Aorta (tissue), 5 donors: ENCODE data around the gene NTM. TPM values are rescaled to one million over a fixed set of nuclear protein-coding genes. Genes with fewer than 3 reads are reported as not detected.

Experiments used
- ATAC-seq: fragments of 200-7000 bp; cut with Tn5 transposase; one replicate; pipeline ENCODE4 v1.9.1; 2022; ENCODE audit warnings: moderate library complexity; ENCODE audit not compliant: low FRiP score
- DNase-seq, 2 donors: peaks; one replicate each; pipeline ENCODE4 v3.0.0-alpha.2; 2020
- H3K27ac ChIP-seq, 2 donors: one replicate each; pipeline ENCODE4 v1.5.1; 2013; ENCODE audit warnings: low read length in 2 of 2, mild to moderate bottlenecking in 2 of 2, moderate library complexity in 2 of 2, control low read depth in 1 of 2, inconsistent platforms in 1 of 2, low read depth in 1 of 2
- H3K27me3 ChIP-seq, 2 donors: one replicate each; pipeline ENCODE4 v1.6.1; 2013; ENCODE audit warnings: control low read depth in 1 of 2, low read length in 1 of 2, mild to moderate bottlenecking in 1 of 2, moderate library complexity in 1 of 2; ENCODE audit not compliant: insufficient read depth in 2 of 2, control insufficient read depth in 1 of 2
- H3K36me3 ChIP-seq, 2 donors: one replicate each; pipeline ENCODE4 v1.6.1; 2013; ENCODE audit warnings: control low read depth in 1 of 2, low read length in 1 of 2, mild to moderate bottlenecking in 1 of 2; ENCODE audit not compliant: insufficient read depth in 2 of 2, control insufficient read depth in 1 of 2
- H3K4me1 ChIP-seq, 2 donors: one replicate each; pipeline ENCODE4 v1.6.1; 2013; ENCODE audit warnings: low read length in 2 of 2, control low read depth in 1 of 2, mild to moderate bottlenecking in 1 of 2, moderate library complexity in 1 of 2; ENCODE audit not compliant: insufficient read depth in 2 of 2, control insufficient read depth in 1 of 2
- H3K4me3 ChIP-seq, 2 donors: one replicate each; pipeline ENCODE4 v1.5.1; 2013; ENCODE audit warnings: low read length in 2 of 2, control low read depth in 1 of 2, mild to moderate bottlenecking in 1 of 2
- H3K9me3 ChIP-seq: one replicate; pipeline ENCODE4 v1.6.1; 2013; ENCODE audit warnings: mild to moderate bottlenecking, low read length; ENCODE audit not compliant: control insufficient read depth
- WGBS, 2 donors: extraction: QIAGEN DNeasy Blood & Tissue Kit; methylation state at CpG; one replicate each; pipeline ENCODE4 v1.1.7; 2013; 5-methylcytosine and 5-hydroxymethylcytosine counted together
- intact Hi-C, 2 donors: fragments of 100-400 bp; cut with DNase I; formaldehyde crosslinking; loops; one replicate each; pipeline versions ENCODE4 v1.14.2 to v1.15.0; 2022
- polyA plus RNA-seq, 2 donors: library from polyadenylated mRNA; stranded (reverse); fragments of 200-250 nt; gene quantifications; one replicate each; pipeline ENCODE4 v1.2.3, GENCODE V29; 2013
- total RNA-seq, 2 donors: library from RNA; stranded (reverse); fragmentation: NEBNext Ultra II Directional; extraction: Animal tissue kit (Norgen Biotek cat#: 25700); gene quantifications; one replicate each; pipeline ENCODE4 v1.2.1, GENCODE V29; 2021
- donor health status: healthy with polysubstance abuse.
- donor health status: Bipolar disorder and iron deficiency.
- donor health status: DM: no; HTN: no; CAD: no.
- donor health status: DM: no; HTN: no; CAD: no.
- donor health status: DM: yes; HTN: yes; CAD: no.

Gene NTM
- total and polyA plus RNA-seq, 4 donors = 0.28 to 5.3 (median 1.9) TPM; not detected in 1

DNA sequence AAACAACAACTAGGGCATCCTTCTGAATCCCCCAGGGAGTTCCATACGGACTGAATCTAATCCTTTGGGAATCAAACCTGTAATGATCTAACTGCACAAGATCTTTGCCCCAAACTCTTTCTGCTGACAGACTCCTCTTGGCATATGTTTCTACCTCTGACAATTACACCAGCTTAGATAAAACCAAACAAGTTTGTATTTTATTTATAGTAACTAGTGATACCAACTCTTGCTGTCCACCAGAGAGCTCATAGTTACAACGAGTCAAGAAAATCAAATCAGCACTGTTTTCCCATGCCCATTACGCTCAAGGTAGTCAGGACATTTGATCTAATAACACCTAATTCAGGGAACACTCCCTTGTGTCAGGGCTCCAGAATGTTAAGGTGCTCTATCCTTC is 972.0 kb downstream of the NTM start:
- no peak for DNase-seq
- 49 to 54% methylated on average over 3 of the region's 3 CpGs for WGBS, 2 donors
- Histone ChIP-seq H3K27me3 (no peaks in the 10 kb centered on the region), H3K4me3 (no peak overlapping the region), H3K4me1 (no peaks in the 10 kb centered on the region), H3K36me3 (no peaks in the 10 kb centered on the region), H3K9me3 (no peaks in the 10 kb centered on the region), H3K27ac (no peak overlapping the region)
- intact Hi-C loops = no loop called here
- no peak for ATAC-seq

DNA sequence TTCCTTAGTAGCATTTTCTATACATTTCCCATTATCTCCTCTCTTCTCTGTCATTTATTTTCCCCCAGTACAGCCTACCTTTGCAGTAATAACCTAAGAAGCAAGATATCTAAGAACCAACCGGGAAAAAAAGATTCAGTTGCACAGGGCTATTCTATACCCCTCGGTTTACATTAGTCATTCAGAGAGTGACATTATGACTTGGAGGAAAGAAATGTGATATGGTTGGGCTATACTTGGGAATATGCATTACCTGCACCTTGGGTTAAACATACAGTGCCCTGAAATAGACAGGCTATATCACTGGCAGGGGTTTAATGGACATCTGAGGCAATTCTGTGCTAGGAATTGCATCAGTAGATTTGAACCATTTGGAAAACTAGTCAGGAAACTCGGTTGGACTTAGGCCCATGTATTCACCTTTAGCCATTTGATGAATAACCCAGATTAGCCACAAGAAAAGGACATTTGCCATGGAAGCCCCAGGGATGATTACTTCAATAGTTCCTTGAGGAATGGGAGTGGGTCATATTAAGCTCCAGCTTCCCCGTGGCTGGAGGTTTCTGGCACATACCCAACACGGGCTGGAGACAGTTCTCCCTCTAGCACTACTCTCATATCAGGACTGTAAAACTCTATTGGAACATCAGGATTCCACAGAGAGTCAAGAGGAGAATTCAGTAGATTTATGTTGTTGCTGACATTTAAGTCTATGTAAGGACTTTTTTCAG is 973.2 kb downstream of the NTM start:
- intact Hi-C loops = no loop called here

DNA sequence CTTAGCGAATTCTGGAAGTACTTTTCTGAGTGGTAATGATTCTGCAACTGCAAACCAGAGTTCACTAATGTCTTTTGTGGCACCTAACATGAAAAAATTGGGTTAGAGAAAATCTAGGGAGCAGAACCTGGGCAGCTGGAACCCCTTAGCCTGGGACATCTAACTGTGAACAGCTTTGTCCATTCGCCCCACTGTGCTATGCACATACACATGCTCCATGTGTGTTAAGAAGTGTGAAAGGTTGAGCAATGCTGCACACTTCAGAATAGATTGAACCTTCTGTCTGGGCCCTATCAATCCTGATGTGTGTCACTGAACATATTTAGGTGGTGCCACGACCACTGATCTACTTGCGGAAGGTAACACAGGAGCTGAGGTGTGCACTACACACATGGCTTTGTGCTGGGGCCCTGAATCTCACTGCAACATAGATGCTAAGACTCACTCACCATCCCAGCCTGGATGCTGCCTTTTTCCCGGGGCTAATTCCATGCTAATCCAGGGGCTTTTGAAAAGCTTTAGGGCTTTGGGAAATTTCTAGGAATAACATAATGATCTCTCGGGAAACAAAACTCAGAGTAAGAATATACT is 976.2 kb downstream of the NTM start:
- no peaks in the 10 kb centered on the region for H3K4me1 ChIP-seq
- no peaks in the 10 kb centered on the region for H3K27me3 ChIP-seq
- H3K4me3 ChIP-seq = no peak overlapping the region
- no peaks in the 10 kb centered on the region for H3K9me3 ChIP-seq
- 78 to 79% methylated on average over 6 of the region's 6 CpGs for WGBS, 2 donors
- H3K36me3 ChIP-seq = no peaks in the 10 kb centered on the region
- DNase-seq = no peak
- intact Hi-C loops = no loop called here
- ATAC-seq = no peak
- H3K27ac ChIP-seq = no peak overlapping the region

More for the DNA sequence above, 973.2 kb downstream of the NTM start:
- no peaks in the 10 kb centered on the region for H3K4me1 ChIP-seq
- no peaks in the 10 kb centered on the region for H3K36me3 ChIP-seq
- no peak for ATAC-seq
- no peak overlapping the region for H3K27ac ChIP-seq
- no peaks in the 10 kb centered on the region for H3K27me3 ChIP-seq
- WGBS, 2 donors = 45 to 48% methylated on average over 5 of the region's 5 CpGs
- no peaks in the 10 kb centered on the region for H3K9me3 ChIP-seq
- no peak for DNase-seq
- no peak overlapping the region for H3K4me3 ChIP-seq

DNA sequence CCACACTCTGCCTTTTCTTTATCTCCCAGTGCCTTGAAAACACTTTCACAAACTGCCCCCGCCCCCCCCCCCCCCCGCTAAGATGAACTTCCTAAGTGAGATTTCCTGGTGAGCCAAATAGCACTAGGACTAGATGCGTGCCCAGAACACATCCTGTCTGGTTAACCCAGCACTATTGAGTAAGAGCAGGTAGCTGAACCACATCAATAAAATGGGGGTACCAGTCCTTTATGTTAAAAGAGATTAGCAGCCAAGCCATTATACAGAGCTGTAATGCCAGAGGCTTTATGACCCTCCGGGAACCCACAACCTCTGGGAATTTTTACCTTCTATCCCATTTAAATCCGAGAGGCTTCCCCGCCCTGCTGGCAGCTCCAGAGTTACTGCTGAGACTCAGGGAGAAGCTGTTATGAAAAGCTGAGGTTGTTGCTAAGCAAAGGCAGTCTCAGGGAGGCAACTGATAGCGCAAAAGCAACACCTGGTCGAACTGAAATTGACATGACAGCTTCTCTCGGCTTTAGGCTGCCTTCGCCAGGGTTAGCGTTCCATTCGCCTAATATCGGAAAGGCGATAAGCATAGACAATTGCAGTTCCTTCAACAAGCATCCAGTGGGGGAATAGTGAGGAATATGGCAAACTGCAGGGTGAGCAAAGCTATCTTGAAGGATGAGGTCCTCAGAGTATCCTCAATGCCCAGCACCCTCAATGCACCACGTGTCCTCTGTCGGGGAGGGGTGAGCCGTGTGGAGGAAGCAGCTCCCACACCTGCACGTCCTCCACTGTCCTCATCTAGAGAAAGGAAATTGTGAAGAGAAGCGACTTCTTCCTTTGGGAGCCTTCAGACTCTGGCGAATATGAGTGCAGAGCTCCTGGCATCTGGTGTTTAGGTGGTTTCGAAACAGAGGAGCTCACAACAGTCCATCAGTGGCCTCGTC is 977.0 kb downstream of the NTM start:
- no peak for ATAC-seq
- no peak for DNase-seq
- H3K9me3 ChIP-seq = no peaks in the 10 kb centered on the region
- H3K4me3 ChIP-seq = no peak overlapping the region
- H3K36me3 ChIP-seq = no peaks in the 10 kb centered on the region
- H3K27ac ChIP-seq = no peak overlapping the region
- H3K27me3 ChIP-seq = no peaks in the 10 kb centered on the region
- intact Hi-C loops = no loop called here
- 70% methylated on average over 20 to 22 of the region's 22 CpGs for WGBS, 2 donors
- H3K4me1 ChIP-seq = no peaks in the 10 kb centered on the region

DNA sequence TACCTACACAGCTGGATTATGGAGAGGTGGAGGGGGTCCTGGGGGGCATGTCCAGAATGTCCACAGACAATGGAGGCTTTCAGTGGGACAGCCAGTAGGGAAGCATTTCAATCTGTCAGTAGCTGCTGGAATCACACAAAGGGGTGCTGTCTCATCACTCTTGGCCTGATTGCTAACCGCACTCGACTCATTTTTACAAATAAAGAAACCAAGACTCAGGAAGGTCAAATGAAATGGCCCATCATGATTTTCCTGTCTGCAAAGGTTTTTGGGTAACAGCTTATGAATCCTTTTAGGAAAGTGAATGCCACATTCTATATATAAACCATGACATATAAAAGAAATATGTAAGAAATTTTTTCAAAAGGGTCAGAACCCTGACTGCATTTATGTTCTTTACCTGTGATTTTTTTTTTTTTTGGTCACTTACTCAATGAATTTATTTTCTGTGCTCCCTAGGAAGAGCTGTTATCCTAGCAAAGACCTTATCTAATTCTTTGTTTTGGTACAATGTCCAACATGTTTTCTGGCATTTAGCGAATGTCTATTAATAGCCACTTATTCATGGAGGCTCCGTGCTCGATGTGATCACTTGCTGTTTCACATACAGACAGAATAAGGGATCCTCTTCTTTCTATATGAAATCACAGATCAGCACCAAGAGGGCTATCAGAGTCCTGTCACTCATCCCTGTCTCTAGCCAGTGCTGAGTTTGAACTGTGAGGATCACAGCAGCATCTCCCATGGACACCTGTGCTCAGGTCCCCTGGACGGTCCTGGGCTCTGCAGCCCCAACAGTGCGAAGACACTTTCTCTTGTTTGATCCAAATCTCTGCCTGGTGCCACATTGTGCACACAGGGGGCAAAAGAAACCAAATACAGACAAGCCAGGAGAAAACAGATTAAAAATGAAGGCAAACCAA is 979.7 kb downstream of the NTM start:
- Histone ChIP-seq H3K4me1 (no peaks in the 10 kb centered on the region), H3K4me3 (no peak overlapping the region), H3K27me3 (no peaks in the 10 kb centered on the region), H3K9me3 (no peaks in the 10 kb centered on the region), H3K36me3 (no peaks in the 10 kb centered on the region), H3K27ac (no peak overlapping the region)
- DNase-seq (no peak), ATAC-seq (no peak)
- 47 to 48% methylated on average over 7 of the region's 7 CpGs for WGBS, 2 donors
- intact Hi-C loops = no loop called here

DNA sequence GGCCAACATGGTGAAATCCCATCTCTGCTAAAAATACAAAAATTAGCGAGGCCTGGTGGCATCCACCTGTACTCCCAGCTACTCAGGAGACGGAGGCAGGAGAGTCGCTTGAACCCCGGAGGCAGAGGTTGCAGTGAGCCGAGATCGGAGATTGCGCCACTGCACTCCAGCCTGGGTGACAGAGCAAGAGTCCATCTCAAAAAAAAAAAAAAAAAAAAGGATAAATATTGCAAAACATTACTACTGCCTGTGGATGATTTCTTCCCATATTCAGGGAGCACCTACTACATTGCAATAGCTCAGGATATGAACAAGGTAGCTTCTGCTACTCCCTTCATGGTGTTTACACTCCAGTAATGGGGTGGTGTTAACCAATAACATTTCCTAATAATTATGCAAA is 980.6 kb downstream of the NTM start:
- Histone ChIP-seq H3K4me3 (no peak overlapping the region), H3K36me3 (no peaks in the 10 kb centered on the region), H3K4me1 (no peaks in the 10 kb centered on the region), H3K9me3 (no peaks in the 10 kb centered on the region), H3K27me3 (no peaks in the 10 kb centered on the region), H3K27ac (no peak overlapping the region)
- DNase-seq (no peak), ATAC-seq (no peak)
- intact Hi-C loops = no loop called here
- WGBS, 2 donors = 95 to 96% methylated on average over 7 of the region's 7 CpGs

DNA sequence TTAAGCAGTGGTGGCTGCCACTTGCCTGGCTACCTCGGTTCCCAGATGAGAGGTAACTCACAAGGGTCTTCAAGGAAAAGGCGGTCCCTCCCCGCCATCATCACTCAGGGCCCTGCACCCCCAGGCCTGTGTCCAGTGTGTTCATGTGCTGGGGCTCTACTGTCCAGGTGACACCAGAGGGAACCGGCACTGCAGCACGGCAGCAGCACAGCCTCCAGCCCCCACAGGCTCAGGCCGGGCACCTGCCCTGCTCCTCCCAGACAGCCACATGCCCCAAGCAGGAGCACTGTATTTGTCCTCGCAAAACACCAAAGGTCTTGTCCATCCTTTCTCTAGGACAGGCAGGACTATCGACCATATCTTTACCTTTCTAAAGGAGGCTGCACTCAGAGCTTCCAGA is 982.1 kb downstream of the NTM start:
- Histone ChIP-seq H3K27ac (no peak overlapping the region), H3K4me1 (no peaks in the 10 kb centered on the region), H3K9me3 (no peaks in the 10 kb centered on the region), H3K27me3 (no peaks in the 10 kb centered on the region), H3K4me3 (no peak overlapping the region), H3K36me3 (no peaks in the 10 kb centered on the region)
- intact Hi-C loops = no loop called here
- 91 to 95% methylated on average over 8 of the region's 8 CpGs for WGBS, 2 donors
- no peak for DNase-seq
- no peak for ATAC-seq

DNA sequence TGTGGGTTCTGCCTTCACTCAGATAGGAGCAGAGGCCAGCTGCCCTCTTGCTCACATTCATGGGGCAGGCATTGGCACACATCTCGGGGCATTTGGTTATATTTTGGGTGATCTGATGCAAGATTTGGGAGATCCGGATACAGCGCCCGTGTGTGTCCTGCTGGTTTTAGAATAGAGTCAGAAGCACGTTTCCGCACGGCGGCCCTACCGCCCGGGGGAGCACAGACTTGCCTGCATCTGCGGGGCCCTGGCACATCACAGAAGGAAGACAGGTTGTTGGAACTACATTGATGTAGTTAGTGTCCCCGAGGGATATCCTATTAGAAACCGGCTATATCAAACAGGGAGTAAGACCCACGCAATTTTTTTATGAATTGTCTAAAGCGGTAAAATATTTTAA is 982.8 kb downstream of the NTM start:
- Histone ChIP-seq H3K4me3 (no peak overlapping the region), H3K27me3 (no peaks in the 10 kb centered on the region), H3K4me1 (no peaks in the 10 kb centered on the region), H3K36me3 (no peaks in the 10 kb centered on the region), H3K27ac (no peak overlapping the region), H3K9me3 (no peaks in the 10 kb centered on the region)
- ATAC-seq (no peak), DNase-seq (no peak)
- 87 to 88% methylated on average over 15 of the region's 15 CpGs for WGBS, 2 donors
- intact Hi-C loops = no loop called here
